Measurements from ENCODE around the gene TNS1.

GRCh38 chr2:217887841-217888701, 114.7 kb downstream of the TNS1 start:
- TF ChIP-seq L3MBTL2 (conservative IDR thresholded peaks at IDR 0.05) (no peak), PKNOX1 (IDR thresholded peaks at IDR 0.05) (no peak), SP1 (IDR thresholded peaks at IDR 0.05) (no peak), SUZ12 (IDR thresholded peaks at IDR 0.05) (no peak), ELF4 (IDR thresholded peaks at IDR 0.05) (no peak), ARNT (IDR thresholded peaks at IDR 0.05) (no peak), TARDBP (IDR thresholded peaks at IDR 0.05) (no peak), BHLHE40 (IDR thresholded peaks at IDR 0.05; ENCODE audit: borderline replicate concordance) (no peak), FOXM1 (IDR thresholded peaks at IDR 0.05; ENCODE audit: borderline replicate concordance) (no peak)

All from HEK293T (cell line).